CD4-positive, alpha-beta T cell treated with Interleukin-4 for 4 hours (primary cell): ENCODE results near the gene EPB42.
"Not testable (repeated sequence)": the region's sequence is repeated elsewhere in the genome, so short reads cannot be mapped to it uniquely, and the experiment has no call there.

Experiments used
- DNase-seq: peaks from one replicate; pipeline ENCODE4 v3.0.0-alpha.2; 2020

The EPB42 gene

GRCh38 chr15:43211224-43211735, 9.5 kb downstream of the EPB42 start:
- no peak for DNase-seq

- no peak for DNase-seq
Observed at GRCh38 chr15:43210807-43211206, 10.0 kb downstream of the EPB42 start.

GRCh38 chr15:43210172-43210745, 10.6 kb downstream of the EPB42 start:
- no peak for DNase-seq

- DNase-seq: no peak
Observed at GRCh38 chr15:43209059-43209824, 11.6 kb downstream of the EPB42 start.

GRCh38 chr15:43208052-43209002, 12.5 kb downstream of the EPB42 start:
- DNase-seq: no peak

GRCh38 chr15:43207024-43207423, 13.8 kb downstream of the EPB42 start:
- no peak for DNase-seq

GRCh38 chr15:43206054-43206453, 14.8 kb downstream of the EPB42 start:
- DNase-seq: no peak

- DNase-seq: peak; percentile 39
Observed at GRCh38 chr15:43204016-43204901, 16.6 kb downstream of the EPB42 start.

- DNase-seq: no peak
Observed at GRCh38 chr15:43199945-43200488, 20.8 kb downstream of the EPB42 start.

- DNase-seq: no peak
Observed at GRCh38 chr15:43198992-43199391, 21.8 kb downstream of the EPB42 start.

- DNase-seq: not testable (repeated sequence)
Observed at GRCh38 chr15:43198556-43198955, 22.3 kb downstream of the EPB42 start.

GRCh38 chr15:43197773-43198172, 23.0 kb downstream of the EPB42 start:
- DNase-seq: not testable (repeated sequence)

- no peak for DNase-seq
Observed at GRCh38 chr15:43196760-43197548, 23.9 kb downstream of the EPB42 start.

GRCh38 chr15:43194795-43195194, 26.0 kb downstream of the EPB42 start:
- no peak for DNase-seq

GRCh38 chr15:43193710-43194109, 27.1 kb downstream of the EPB42 start:
- DNase-seq: no peak

- DNase-seq: no peak
Observed at GRCh38 chr15:43190178-43190577, 30.6 kb downstream of the EPB42 start.

GRCh38 chr15:43189296-43189695, 31.5 kb downstream of the EPB42 start:
- no peak for DNase-seq

- peak; percentile 59 for DNase-seq
Observed at GRCh38 chr15:43187544-43188155, 33.2 kb downstream of the EPB42 start.

- DNase-seq: no peak
Observed at GRCh38 chr15:43186003-43186353, 34.8 kb downstream of the EPB42 start.

- DNase-seq: peak; percentile 90
Observed at GRCh38 chr15:43185157-43186002, 35.4 kb downstream of the EPB42 start, which contains the start of gene CCNDBP1. Gene CCNDBP1, plus strand, starts transcription at chr15:43185403. Its CDS starts 96 bp downstream, at chr15:43185499.
